ENCODE measurements around the gene CDH23.

CDH23 gene

GRCh38 chr10:71671994-71672946 lies 275.6 kb downstream of the CDH23 start:
- no peak for DNase-seq

DNA sequence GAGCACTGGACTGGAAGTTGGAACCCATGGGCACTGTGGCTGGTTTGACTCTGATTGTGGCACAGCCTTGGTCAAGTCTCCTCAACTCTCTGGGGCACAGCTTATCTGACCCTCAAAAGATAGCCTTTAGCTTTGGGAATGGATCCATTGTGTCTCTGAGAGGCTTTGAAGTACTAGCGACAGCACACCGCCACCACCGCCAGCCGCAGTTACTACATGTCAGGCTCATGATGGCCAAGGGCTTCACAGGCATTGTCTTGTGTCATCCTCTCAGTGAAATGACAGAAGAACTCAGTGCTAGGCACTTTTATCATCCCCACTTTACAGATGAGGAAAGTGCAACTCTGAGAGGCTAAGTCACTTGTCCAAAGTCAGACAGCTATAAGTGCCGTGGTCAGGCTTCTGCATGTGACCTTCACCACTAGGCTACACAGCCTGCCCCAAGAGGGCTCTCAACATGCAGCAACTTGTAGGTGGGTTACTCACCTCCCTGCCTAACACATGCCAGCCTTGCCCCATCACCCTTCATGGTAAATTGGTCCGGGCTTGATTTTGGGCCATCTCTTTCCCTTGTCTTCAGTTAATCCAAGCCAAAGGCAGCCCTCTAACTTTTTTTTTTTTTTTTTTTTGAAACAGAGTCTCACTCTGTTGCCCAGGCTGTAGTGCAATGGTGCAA lies 278.7 kb downstream of the CDH23 start:
- DNase-seq: no peak

GRCh38 chr10:71677261-71677660 lies 280.5 kb downstream of the CDH23 start:
- DNase-seq: no peak

DNA sequence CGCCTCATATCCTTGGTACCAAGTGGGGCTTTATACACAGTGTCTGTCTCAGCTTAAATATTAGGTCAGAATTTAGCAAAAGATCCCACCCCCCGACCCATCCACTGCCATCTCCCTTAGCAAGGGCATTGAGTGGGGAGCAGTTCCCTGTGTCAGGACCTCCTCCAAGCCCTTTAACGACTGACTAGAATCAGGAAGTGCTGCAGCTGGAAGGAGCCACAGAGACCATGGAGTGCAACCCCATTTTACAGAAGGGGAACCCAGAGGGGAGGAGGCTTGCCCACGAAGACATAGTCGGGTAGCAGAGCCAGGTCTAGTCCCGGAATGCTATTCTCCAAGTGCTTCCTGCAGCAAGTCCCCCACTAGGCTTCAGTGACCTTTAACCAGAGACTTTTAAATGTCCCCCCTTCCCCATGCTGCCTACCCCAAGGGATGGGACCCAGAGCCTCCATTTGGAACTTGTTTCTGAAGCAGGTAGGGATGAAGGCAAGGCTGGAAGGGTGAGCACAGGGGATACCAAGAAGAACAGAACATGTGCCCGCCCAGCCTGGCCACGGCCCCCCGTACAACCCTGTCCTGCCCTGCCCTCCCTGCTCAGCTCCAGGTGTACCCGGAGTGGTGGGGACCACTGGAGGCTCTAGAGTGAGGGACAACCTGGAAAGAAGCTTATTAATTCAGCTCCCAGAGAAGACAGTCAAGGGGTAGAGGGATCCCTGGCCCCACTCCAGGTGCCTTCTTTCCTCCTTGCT lies 281.5 kb downstream of the CDH23 start:
- DNase-seq: no peak

- no peak for DNase-seq
Measured at GRCh38 chr10:71679425-71679824, 282.7 kb downstream of the CDH23 start.

DNA sequence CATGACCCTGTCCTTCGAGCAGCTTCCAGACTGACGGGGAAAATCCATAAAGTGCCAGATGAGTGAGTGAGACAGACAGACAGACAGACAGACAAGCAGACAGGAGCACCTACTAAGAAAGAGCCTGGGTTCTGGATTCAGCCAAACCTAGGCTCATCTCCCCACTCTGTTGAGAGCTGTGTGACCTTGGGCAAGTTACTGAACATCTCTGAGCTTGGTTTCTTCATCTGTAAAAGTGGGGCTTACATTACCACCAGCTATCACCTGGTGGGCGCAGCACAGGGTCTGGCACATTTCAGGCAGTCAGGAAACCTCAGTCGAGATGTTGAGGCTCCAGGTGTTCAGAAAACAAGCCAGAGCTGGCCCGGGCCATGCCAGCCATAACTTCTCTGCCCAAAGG lies 285.3 kb downstream of the CDH23 start:
- DNase-seq: no peak

DNA sequence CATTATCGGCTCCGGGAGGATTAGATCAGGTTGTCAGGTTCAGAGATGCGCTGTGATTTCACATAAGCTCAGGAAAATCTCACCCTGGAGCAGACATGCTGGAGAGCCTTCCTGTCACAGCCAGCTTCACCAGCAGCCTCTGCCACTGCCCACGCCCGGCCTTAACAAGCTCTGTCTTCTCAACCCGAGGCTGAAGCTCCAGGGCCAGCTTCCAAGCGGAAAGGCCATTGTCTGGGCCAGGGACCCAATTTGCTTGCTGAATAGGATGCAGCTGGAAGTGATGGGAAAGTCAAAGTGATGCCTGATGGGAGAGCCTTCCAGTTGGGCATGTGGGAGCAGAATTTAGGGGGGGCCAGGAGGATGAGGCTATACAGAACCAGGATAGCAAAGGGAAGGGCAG lies 286.6 kb downstream of the CDH23 start:
- no peak for DNase-seq

DNA sequence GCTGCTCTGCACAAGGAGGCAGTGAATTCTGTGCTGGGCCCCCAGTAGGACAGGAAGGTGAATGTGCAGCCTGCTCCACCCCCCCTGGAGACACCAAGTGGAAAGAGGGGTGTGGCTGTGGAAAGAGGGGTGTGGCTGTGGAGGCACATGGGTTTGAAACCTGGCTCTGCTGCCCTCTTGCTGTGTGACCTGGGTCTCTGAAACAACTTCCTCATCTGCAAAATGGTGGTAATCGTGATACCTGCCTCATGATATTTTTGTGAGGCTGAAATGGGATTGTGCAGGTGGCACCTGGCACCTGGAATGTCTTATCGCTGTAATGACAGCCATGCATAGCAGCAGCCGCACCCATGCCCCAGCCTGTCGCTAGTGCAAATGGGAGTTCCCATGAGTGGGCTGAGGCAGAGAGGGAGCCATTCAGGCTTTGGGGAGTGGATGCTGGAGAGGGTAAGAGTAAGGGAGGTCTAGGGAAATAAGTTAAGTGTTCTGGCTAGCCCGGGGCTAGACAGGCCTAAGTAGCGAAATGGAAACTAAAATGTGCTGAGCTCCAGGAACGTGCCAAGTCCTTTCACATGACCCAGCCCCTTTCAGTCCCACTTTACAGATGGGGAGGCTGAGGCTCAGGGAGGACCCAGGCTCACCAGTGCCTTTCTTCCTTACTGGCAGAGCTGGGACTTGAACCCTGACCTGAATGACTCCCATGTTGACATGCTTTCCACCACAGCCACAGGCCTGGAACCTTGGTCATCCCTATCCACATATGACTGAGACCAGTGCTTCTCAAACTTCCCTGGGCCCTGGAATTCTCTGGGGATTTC lies 287.8 kb downstream of the CDH23 start:
- DNase-seq: no peak

- no peak for DNase-seq
Measured at GRCh38 chr10:71685554-71686232, 289.0 kb downstream of the CDH23 start.

GRCh38 chr10:71687077-71687476 lies 290.4 kb downstream of the CDH23 start:
- no peak for DNase-seq

DNA sequence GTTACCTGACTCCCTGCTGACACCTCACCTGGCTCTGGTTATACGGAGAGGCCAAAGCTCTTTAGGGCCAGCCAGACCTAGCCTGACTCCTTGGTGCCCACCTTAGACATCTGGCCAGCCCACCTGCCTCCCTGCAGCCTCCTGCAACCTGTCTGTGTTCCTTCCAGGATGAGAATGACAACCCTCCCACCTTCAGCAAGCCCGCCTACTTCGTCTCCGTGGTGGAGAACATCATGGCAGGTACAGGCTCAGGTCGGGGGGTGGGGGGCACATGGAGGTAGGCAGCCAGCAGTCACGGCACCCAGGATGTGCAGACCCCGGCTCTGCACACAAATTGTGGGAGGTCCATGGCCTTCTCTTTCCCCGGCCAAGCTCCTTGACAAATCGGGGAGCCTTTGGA lies 290.8 kb downstream of the CDH23 start:
- DNase-seq: no peak

DNA sequence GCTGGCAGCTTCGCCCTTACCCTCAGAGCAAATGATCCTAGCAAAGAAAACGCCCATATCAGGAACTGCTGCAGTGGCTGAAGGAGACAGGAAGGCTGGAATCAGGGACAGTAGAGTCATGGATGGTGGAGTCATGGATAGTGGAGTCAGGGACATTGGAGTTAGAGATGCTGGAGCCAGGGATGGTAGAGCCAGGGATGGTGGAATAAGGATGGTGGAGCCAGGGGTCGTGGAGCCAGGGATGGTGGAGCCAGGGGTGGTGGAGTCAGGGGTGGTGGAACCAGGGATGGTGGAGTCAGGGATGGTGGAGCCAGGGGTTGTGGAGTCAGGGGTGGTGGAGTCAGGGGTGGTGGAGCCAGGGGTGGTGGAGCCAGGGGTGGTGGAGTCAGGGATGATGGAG lies 291.5 kb downstream of the CDH23 start:
- DNase-seq: no peak

- DNase-seq: no peak
Measured at GRCh38 chr10:71690094-71690720, 293.5 kb downstream of the CDH23 start.

GRCh38 chr10:71691405-71691804 lies 294.7 kb downstream of the CDH23 start:
- no peak for DNase-seq

- DNase-seq: no peak
Measured at GRCh38 chr10:71692598-71693306, 296.0 kb downstream of the CDH23 start.

- no peak for DNase-seq
Measured at GRCh38 chr10:71693377-71693776, 296.7 kb downstream of the CDH23 start.

- no peak for DNase-seq
Measured at GRCh38 chr10:71694039-71694501, 297.4 kb downstream of the CDH23 start.

DNA sequence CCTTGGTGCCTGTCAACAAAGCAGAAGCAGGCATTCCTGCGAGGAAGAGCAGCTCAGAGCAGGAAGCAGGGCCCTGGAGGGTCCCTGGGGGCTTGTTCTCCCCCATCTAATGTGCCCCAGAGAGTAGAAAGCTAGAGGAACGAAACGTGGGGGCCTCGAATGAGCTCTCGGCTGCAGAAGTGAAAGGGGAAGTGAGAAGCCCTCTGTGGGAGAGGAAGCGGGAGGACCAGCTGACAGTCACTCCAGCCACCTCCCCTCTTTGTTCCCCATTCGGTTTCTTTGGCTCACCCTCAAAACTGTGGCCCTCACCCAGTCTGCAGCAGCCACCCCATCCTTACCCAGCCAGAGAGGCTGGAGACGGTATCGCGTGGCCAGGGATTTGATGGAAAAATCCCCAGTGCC lies 297.8 kb downstream of the CDH23 start:
- no peak for DNase-seq

GRCh38 chr10:71695502-71696476 lies 299.1 kb downstream of the CDH23 start:
- no peak for DNase-seq

All from T1000 (cell line).